ENCODE measurements around the gene NDE1. TPM values are rescaled to one million over a fixed set of nuclear protein-coding genes. Genes with fewer than 3 reads are reported as not detected.

NDE1 gene
- total RNA-seq, 2 experiments from 2014 or later = 88.9 to 141 TPM

DNA sequence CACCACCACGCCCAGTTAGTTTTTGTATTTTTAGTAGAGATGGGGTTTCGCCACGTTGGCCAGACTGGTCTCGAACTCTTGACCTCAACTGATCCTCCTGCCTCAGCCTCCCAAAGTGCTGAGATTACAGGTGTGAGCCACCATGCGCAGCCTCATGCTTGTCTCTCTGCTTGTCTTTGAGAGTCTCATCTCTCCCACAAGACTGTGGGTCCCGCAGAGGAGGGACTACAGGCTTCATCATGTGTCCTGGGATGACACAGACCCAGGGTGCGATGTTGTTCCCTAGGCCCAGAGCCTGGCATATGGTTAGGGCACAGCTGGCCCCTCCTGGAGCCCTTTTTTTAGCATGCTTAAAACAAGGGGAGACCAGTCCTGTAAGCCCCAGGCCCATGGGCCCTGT, 101.9 kb downstream of the NDE1 start:
- H4K20me1 ChIP-seq (ENCODE audit: insufficient read depth, low read length) = no peaks in the 10 kb centered on the region
- intact Hi-C loops (cut with micrococcal nuclease; ENCODE audit: unreplicated experiment) = no loop called here

DNA sequence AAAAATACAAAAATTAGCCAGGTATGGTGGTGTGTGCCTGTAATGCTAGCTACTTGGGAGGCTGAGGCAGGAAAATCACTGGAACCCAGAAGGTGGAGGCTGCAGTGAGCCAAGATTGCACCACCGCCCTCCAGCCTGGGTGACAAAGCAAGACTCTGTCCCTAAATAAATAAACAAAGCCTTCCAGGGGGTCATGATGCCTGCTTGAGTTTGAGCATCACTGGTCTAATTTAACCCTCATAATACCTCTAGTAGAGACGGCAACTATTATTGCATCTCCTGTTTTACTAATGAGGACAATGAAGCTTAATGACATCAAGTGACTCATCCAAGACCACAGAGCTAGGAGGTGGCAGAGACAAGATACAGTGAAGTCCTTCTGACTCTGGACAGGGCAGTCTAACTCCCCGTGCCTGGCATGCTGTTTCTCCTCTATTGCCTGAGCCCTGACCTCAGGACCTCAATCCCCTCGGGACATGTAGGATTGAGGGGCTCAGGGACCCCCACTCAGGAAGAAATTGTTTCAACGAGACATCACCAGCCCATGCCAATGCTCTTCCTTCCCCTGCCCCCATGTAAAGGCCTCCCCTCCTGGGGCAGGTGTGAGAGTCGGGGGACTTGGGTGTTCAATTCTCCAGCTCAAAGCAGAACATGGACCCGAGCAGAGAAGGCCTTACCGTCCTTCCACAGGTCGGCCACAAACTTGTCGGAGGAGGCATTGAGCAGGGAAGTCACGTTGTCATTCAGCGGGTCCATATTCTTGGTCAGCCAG, 102.9 kb downstream of the NDE1 start:
- H3K9me2 ChIP-seq (ENCODE audit: insufficient read depth, low read length) = no peaks in the 10 kb centered on the region
- no peak overlapping the region for H3K4me3 ChIP-seq (ENCODE audit: low read depth, low read length, poor library complexity, severe bottlenecking)
- intact Hi-C loops (cut with micrococcal nuclease; ENCODE audit: unreplicated experiment) = no loop called here
- no peak overlapping the region for H3K27ac ChIP-seq (ENCODE audit: low read depth, low read length, poor library complexity, severe bottlenecking)
- no peaks in the 10 kb centered on the region for H4K20me1 ChIP-seq (ENCODE audit: insufficient read depth, low read length)
- H3K4me1 ChIP-seq (ENCODE audit: insufficient read depth, low read length, poor library complexity, severe bottlenecking) = peaks cover 1% of the 10 kb centered on the region
- TF ChIP-seq EZH2phosphoT487 (IDR thresholded peaks at IDR 0.05; ENCODE audit: borderline replicate concordance, low read depth, low read length) = no peak
- TF ChIP-seq, protein P1, sequence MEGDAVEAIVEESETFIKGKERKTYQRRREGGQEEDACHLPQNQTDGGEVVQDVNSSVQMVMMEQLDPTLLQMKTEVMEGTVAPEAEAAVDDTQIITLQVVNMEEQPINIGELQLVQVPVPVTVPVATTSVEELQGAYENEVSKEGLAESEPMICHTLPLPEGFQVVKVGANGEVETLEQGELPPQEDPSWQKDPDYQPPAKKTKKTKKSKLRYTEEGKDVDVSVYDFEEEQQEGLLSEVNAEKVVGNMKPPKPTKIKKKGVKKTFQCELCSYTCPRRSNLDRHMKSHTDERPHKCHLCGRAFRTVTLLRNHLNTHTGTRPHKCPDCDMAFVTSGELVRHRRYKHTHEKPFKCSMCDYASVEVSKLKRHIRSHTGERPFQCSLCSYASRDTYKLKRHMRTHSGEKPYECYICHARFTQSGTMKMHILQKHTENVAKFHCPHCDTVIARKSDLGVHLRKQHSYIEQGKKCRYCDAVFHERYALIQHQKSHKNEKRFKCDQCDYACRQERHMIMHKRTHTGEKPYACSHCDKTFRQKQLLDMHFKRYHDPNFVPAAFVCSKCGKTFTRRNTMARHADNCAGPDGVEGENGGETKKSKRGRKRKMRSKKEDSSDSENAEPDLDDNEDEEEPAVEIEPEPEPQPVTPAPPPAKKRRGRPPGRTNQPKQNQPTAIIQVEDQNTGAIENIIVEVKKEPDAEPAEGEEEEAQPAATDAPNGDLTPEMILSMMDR (conservative IDR thresholded peaks at IDR 0.05; ENCODE audit: low read length) = no peak
- H3K4me2 ChIP-seq (ENCODE audit: low read length) = no peak overlapping the region
- no peaks in the 10 kb centered on the region for H3K79me2 ChIP-seq (ENCODE audit: insufficient read depth, low read depth, low read length)
- H3K36me3 ChIP-seq (ENCODE audit: insufficient read depth, low read length) = peaks cover 13% of the 10 kb centered on the region
- BruUV-seq (replicated peaks) = no TSS peak
- POLR2A ChIA-PET = no interaction called here
- CTCF ChIA-PET (ENCODE audit: unreplicated experiment) = interaction anchor here (1.1 kb wide), 1 partner anchor 69 kb away, joined by 3 read pairs; no protein-coding TSS in a partner anchor
- no peak overlapping the region for H2AFZ ChIP-seq (ENCODE audit: low read length)
- H3K9me3 ChIP-seq (ENCODE audit: low read length) = no peaks in the 10 kb centered on the region
- DNase-seq (ENCODE audit: low spot score) = no peak

More for the DNA sequence above, 101.9 kb downstream of the NDE1 start:
- H3K9me3 ChIP-seq (ENCODE audit: low read length) = no peaks in the 10 kb centered on the region
- H3K4me2 ChIP-seq (ENCODE audit: low read length) = no peak overlapping the region
- H3K36me3 ChIP-seq (ENCODE audit: insufficient read depth, low read length) = peaks cover 13% of the 10 kb centered on the region
- no peaks in the 10 kb centered on the region for H3K4me1 ChIP-seq (ENCODE audit: insufficient read depth, low read length, poor library complexity, severe bottlenecking)
- TF ChIP-seq EZH2phosphoT487 (IDR thresholded peaks at IDR 0.05; ENCODE audit: borderline replicate concordance, low read depth, low read length) = no peak
- TF ChIP-seq, protein P1 (conservative IDR thresholded peaks at IDR 0.05; ENCODE audit: low read length) = no peak
- no peak overlapping the region for H3K4me3 ChIP-seq (ENCODE audit: low read depth, low read length, poor library complexity, severe bottlenecking)
- H2AFZ ChIP-seq (ENCODE audit: low read length) = no peak overlapping the region
- DNase-seq (ENCODE audit: low spot score) = no peak
- no TSS peak for BruUV-seq (replicated peaks)
- POLR2A ChIA-PET = interaction anchor here (0.6 kb wide), 1 partner anchor 10 kb away, joined by 4 read pairs; no protein-coding TSS in a partner anchor
- H3K9me2 ChIP-seq (ENCODE audit: insufficient read depth, low read length) = no peaks in the 10 kb centered on the region
- H3K79me2 ChIP-seq (ENCODE audit: insufficient read depth, low read depth, low read length) = no peaks in the 10 kb centered on the region
- H3K27ac ChIP-seq (ENCODE audit: low read depth, low read length, poor library complexity, severe bottlenecking) = no peak overlapping the region
- CTCF ChIA-PET (ENCODE audit: unreplicated experiment) = interaction anchor here (1.1 kb wide), 1 partner anchor 70 kb away, joined by 3 read pairs; no protein-coding TSS in a partner anchor

Measured in OCI-LY7 (cell line).